HG02798 (cell line): ENCODE measurements around the gene SPHKAP.
"Not testable (repeated sequence)": the region's sequence is repeated elsewhere in the genome, so short reads cannot be mapped to it uniquely, and the experiment has no call there.

Source experiments
- ATAC-seq: cut with Tn5 transposase; IDR thresholded peaks from one replicate; pipeline ENCODE4 v1.9.1; 2021; ENCODE audit warnings: mild to moderate bottlenecking; ENCODE audit not compliant: unreplicated experiment, poor library complexity

The SPHKAP gene

GRCh38 chr2:228040995-228041394 is 140.5 kb downstream of the SPHKAP start:
- no peak for ATAC-seq

- ATAC-seq, result peak; percentile 88
Measured at GRCh38 chr2:228039752-228040534, 141.5 kb downstream of the SPHKAP start.

DNA sequence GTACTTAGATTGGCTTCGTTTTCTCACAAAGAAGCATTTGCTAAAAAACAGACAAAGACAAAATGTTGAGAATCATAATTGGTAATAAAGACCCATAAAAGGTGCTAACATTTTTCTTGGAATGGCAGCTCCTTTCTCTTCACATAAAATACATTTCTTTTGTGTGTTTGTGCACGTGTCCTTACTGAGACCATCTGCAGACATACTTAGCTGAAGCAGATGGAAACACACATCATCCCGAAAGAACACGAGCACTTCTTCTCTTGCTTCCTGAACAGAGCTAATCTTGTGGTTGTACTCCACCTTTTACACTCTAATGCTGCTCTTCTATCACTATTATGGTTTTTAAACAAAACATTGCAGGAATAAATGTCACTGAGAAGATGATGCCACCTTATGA is 142.5 kb downstream of the SPHKAP start:
- ATAC-seq, result no peak

DNA sequence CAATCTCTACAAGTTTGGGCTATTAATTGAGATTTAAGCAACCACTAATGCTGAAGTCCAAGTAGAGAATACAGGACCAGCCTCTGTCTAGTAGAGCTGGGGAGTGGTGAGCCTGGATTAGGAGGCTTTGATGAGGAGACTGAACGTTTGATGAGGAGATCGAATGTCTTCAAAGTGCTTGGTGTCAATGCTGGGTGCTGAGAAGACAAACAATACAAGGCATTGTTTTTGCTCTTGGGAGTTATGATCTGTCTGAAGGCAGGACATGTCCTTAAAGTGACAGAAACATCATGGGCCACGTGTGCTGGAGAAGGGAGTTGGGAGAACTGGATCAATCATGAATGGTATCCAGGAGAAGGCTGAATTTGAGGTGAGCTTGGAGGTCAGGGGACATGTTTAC is 143.6 kb downstream of the SPHKAP start:
- ATAC-seq, result no peak

GRCh38 chr2:228023619-228024018 is 157.9 kb downstream of the SPHKAP start:
- no peak for ATAC-seq

DNA sequence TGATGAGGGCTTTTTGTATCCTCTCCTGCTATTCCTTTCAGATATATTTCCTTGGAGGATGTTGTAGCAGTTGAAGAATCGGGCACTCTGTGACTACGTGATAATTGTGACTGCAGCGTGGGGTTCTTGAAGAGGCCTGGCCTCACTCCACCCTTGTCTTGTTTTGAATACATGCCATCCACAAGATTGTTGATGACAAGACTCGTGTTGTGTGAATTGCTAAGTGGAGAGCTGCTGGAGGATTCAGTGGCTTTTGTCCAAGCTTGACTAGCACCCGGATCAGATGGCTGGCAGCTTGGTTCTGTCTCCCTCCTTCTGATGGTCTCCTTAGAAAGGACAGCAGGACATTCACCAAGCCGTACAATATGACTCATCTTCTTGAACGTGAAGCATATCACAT is 163.2 kb downstream of the SPHKAP start:
- no peak for ATAC-seq

GRCh38 chr2:228017784-228018183 is 163.7 kb downstream of the SPHKAP start:
- no peak for ATAC-seq

DNA sequence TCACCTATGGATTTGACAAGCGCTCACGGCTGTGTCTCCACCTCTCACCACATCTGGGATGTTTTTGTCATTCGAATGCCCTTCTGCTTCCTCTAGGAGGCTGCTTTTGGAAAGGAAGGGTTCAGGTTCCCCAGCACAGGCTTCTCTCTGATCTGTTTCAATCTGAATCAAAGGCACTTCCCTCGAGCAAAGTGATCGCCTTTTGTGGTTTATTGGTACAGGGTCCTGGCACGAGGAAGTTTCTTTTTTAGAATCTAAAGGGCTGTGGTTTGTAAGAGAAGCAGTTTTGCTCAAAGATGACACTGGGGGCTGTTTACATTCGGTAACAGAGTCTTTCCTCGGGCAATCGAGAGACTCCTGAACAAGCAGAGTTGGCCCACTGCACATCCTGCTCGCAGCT is 165.1 kb downstream of the SPHKAP start:
- no peak for ATAC-seq

- no peak for ATAC-seq
Measured at GRCh38 chr2:228015741-228016140, 165.7 kb downstream of the SPHKAP start.

GRCh38 chr2:227996366-227996765 is 185.1 kb downstream of the SPHKAP start:
- no peak for ATAC-seq

GRCh38 chr2:227990937-227991336 is 190.6 kb downstream of the SPHKAP start:
- no peak for ATAC-seq

DNA sequence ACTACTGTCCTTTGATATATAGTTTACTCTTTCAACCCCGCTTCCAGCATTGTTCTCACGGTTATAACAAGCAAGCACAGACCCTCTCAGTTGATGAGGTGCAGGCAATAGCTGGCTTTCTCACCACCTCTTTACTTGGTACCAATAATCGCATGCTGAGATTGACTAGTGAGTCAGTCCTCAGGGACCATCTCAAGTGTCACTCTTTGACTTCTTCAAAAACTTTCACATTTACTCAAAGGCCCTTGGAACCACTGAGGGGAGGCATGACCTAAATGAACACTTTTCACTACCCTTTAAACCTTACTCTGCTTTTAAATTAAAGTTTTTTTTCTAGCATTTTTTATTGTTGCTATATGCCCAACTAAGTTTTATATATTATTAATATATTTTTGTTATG is 208.2 kb downstream of the SPHKAP start:
- no peak for ATAC-seq

DNA sequence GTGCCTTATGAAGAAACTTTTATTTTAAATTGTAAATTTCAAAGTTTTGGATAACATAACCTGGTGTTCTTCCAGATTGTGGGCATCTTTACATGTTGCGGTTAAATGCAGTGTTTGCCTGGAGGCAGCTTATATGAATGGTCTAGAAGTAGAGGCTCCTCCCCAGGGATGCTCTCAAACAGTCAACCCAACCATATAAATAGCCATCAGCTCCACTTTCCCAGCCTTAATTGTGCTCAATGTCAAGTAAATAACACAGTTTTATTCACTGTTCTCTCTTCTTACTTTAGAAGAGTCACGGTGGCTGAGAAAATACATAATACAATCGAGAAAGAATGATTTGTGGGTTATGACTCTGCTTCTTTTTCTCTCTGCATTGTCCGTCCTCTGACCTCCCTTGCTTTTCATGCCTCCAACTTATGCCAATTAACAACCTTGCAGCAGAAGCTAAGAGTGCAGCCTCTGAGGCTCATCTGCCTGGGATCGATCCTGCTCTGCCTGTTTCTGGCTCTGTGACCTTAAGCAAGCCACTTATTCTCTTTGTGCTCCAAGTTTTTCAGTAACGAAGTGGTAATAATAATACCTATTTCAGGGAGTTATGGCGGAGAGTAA is 209.8 kb downstream of the SPHKAP start:
- no peak for ATAC-seq

- ATAC-seq, result no peak
Measured at GRCh38 chr2:227960317-227960716, 221.2 kb downstream of the SPHKAP start.

DNA sequence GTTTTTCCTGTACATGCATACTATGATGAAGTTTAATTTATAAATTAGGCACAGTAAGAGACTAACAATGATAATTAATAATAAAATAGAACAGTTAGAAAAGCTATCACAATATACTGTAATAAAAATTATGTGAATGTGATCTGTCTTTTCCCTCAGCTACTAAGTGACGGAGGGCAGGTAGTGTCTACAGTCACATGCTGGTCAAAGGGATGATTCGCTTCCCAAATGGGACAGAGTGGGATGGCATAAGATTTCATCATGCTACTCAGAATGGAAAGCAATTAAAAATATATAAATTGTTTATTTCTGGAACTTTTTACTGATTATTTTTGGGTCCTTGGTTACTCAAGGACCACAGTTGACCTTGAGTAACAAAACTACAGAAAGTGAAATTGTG is 238.5 kb downstream of the SPHKAP start:
- no peak for ATAC-seq

GRCh38 chr2:227942021-227942420 is 239.5 kb downstream of the SPHKAP start:
- ATAC-seq, result peak; percentile 62

DNA sequence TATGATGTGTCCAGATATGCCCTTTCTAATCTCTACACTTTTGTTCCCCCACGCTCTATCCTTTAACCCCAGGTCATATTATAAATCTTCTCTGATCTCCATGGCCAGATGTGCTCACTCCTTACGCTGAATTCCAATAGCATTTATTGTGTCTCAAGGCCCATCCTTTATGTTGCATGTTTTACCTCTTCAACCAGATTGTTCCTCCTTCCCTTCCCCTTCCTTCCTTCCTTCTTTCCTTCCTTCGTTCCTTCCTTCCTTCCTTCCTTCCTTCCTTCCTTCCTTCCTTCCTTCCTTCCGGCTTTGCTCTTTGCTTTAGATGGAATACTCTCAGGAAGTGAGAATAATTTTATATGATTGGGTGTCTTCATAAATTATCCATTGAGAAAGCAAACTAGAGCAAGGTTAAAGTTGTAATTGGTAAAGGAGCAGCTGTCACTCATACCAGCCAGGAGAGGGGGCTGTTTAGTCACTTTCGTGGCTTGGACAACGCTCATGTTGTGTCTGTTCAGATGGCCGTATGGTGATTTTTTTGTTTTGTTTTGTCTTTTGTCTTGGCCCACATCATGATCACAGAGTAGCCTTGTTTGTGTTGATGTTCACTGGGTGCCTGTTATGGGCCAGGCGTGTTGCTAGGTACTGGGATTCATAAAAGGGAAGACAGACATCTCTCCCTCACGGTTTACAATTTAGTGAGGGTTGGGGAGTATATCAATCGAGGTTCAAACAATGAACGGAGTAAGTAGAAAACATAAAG is 242.0 kb downstream of the SPHKAP start:
- peak; percentile 62 for ATAC-seq

DNA sequence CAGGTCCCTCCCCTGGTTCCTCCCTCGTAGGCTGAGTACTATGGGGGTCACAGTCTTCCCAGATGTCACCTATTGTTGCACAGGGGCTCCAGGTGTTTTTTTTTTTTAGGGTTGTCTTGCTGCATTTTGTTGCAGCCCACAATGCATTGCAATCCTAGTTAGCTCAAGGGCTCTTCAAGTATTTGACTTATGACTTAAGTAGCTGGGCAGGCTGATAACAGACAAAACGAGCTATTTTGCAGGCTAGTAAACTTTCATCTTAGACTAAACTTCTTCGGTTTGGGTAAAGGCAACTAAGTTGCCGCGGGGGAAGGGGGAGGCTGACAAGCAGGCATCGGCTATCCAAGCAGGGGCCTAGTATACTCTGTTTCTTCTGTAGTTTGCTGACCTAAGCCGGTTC is 245.2 kb downstream of the SPHKAP start:
- not testable (repeated sequence) for ATAC-seq

GRCh38 chr2:227933884-227934283 is 247.6 kb downstream of the SPHKAP start:
- ATAC-seq, result no peak

GRCh38 chr2:227932403-227932802 is 249.1 kb downstream of the SPHKAP start:
- ATAC-seq, result no peak

GRCh38 chr2:227932001-227932400 is 249.5 kb downstream of the SPHKAP start:
- ATAC-seq, result no peak
